GM12874 (cell line): Measurements from ENCODE around the gene SCYL1.
A peak's percentile ranks its signal among the peaks of the same experiment; 100 is the strongest.

ENCODE experiments used
- TF ChIP-seq, protein P1 (sequence below): IDR thresholded peaks from 2 replicates; pipeline ENCODE4 v1.5.1; 2011; ENCODE audit warnings: low read depth, mild to moderate bottlenecking, control low read depth, low read length, moderate library complexity; ENCODE audit not compliant: insufficient read depth

The SCYL1 gene

DNA sequence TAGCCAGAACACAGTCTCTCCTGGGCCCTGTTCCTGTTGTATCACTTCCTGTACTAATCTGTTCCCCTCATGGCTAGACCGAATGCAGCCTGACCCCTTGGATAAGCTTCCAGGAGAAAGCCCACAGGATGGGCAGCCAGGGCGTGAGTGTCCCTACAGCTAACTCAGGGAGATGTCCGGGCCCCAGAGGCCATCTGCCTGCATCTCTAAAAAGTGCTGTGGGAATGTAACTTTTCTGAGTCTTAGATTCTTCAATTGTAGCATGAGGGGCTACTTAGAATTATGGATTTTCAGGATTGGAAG lies 33.8 kb upstream of the SCYL1 start:
- TF ChIP-seq, protein P1, sequence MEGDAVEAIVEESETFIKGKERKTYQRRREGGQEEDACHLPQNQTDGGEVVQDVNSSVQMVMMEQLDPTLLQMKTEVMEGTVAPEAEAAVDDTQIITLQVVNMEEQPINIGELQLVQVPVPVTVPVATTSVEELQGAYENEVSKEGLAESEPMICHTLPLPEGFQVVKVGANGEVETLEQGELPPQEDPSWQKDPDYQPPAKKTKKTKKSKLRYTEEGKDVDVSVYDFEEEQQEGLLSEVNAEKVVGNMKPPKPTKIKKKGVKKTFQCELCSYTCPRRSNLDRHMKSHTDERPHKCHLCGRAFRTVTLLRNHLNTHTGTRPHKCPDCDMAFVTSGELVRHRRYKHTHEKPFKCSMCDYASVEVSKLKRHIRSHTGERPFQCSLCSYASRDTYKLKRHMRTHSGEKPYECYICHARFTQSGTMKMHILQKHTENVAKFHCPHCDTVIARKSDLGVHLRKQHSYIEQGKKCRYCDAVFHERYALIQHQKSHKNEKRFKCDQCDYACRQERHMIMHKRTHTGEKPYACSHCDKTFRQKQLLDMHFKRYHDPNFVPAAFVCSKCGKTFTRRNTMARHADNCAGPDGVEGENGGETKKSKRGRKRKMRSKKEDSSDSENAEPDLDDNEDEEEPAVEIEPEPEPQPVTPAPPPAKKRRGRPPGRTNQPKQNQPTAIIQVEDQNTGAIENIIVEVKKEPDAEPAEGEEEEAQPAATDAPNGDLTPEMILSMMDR = no peak

DNA sequence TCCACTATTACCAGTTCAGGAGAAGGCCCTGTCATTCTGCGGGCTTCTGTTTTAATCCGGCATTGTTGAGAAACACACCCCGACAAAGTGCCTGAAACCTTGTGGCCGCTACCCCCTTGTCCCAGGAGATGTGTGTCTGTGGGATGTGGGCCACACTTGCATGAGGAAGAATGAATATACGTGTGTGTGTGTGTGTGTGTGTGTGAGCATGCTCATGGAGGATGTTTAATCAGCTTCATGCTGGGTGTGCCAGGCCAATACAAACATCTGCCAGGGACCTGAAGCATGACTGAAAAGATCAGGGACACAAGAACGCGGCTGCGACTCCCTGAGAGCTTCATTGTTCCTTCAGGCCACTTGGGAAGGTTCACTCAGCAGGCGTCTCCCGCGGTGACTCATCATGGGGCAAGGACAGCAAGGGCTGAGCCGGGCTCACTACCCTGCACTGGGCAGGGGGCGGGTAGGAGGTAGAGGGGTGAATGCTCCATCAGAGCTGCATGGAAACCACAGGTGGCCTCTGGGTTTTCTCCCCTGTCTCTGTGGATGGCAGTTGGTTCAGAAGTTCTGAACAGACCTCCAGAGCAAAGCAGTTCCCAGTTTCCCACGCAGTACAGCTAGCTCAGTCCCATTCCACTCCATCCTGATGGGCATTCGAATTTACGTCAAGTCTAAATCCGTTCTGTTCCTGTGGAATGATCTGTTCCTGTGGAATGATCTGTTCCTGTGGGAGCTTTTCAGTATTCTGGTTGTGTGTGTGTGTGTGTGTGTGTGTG lies 33.1 kb upstream of the SCYL1 start:
- TF ChIP-seq, protein P1 = no peak

DNA sequence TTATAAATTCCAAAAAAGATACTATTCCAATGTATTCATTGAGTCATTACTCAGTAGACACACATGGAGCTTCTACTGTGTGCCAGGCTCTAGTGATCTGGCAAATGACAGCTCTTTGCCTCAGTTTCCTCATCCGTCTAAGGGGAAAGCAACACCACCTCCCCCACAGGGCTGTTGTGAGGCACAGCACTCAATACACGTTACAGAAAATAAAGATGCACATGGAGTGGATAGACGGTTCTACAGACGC lies 32.6 kb upstream of the SCYL1 start:
- TF ChIP-seq, protein P1 = 0 out of 2 replicates have a peak, but pooled peaks have one; percentile 4

DNA sequence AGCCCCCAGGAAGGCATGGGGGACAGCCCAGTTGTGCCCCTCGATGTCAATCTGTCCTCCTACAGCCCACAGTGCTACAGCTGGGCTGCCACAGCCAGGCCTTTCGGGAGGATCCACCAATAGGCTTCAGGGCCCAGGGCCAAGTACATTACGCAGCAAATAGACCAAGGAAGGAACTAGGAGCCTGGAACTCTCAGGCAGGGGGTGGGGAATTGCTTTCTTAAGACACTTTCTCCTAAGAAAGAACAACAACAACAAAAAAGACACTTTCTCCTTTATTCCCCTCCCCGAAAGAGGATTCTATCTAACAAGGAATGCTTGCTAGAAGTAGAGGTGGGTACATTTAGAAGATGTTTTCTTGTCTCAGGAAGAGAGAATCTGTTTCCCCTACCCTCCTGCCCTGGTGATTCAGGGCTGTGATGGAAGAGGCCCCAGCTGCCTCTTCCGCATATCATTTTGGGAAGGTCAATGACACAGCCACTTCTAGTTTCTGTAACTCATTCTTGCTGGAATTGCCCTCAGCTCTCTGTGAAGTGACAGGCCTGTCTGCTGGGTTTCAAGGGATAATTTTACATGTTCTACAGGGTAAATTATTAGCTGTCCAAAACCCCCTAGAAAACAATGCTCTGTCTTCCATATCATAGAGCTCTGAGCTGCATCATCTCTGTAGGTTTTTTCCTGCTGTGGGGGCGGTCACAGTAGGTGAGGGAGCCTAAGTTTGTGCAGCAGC lies 32.1 kb upstream of the SCYL1 start:
- TF ChIP-seq, protein P1 = no peak

DNA sequence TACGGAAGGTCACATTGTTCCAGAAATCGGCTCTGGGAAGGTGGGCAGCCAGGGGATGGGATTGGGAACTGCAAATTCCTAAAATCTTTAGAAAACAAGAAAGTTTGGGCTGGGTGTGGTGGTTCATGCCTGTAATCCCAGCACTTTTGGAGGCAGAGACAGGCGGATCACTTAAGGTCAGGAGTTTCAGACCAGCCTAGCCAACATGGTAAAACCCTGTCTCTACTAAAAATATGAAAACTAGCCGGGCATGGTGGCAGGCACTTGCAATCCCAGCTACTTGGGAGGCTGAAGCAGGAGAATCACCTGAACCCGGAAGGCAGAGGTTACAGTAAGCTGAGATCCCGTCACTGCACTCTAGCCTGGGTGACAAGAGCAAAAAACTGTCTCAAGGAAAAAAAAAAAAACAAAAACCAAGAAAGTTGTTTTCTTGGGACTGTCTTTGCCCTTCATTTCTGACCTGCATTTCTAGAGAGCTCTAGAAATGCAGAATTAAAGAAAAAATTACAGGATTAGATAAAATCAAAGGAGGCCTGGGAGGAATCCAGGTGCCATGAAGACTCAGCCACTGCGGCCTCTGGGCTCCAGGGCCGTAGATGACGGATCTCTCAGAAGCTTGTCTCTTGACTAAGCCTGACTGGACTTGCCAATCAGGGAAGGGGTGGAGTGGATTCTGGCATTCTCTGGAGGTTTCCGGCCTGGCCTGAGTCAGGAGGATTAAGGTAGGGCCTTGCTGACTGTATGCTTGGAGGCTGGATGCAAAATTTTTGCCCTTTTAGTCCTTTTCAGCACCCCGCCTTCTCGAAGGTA lies 31.3 kb upstream of the SCYL1 start:
- TF ChIP-seq, protein P1 = no peak

DNA sequence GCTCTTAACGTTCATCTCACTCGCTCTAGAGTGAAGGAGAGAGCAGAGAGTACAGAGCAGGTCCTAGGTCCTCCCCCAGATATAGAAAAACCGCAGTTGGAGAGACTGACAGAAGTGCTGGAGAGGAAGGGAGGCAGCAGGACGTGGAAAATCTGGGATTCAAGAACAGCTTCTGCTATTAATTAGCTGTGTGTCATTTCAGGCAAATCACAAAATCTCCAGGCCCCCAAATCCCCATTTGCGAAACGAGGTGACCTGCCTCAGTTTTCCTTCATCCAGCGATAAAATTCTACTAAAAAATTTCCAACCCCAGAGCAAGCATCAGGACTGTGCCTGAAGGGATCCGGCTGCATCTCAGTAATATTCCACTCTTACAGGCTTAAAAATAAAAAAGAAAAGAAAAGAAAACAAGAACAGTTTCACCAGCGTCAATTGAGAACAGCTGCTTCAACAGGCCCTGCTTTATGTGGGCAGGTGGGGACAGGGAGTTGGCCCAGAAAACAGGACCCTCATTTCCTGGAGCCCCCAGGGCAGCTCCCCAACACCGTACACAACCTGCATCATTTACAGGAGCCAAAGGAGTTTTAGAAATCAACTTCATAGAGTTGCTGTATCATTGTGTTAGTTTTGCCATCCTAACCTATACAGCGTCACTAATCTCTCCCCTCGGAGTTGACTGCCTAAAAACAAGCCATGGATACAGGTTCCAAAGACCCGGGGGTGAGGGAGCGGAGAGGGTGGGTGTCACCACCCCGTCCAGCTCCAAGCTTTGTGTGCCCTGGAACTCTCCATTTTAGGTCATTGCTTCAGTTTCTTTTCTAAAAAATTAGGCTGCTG lies 28.4 kb upstream of the SCYL1 start:
- TF ChIP-seq, protein P1 = no peak
